Aorta (tissue), 5 donors: ENCODE measurements around the gene KCNJ5. TPM values are rescaled to one million over a fixed set of nuclear protein-coding genes. Genes with fewer than 3 reads are reported as not detected.

Experiments
- ATAC-seq: fragments of 200-7000 bp; cut with Tn5 transposase; one replicate; pipeline ENCODE4 v1.9.1; 2022; ENCODE audit warnings: moderate library complexity; ENCODE audit not compliant: low FRiP score
- DNase-seq, 2 donors: peaks; one replicate each; pipeline ENCODE4 v3.0.0-alpha.2; 2020
- H3K27ac ChIP-seq, 2 donors: one replicate each; pipeline ENCODE4 v1.5.1; 2013; ENCODE audit warnings: low read length in 2 of 2, mild to moderate bottlenecking in 2 of 2, moderate library complexity in 2 of 2, control low read depth in 1 of 2, inconsistent platforms in 1 of 2, low read depth in 1 of 2
- H3K27me3 ChIP-seq, 2 donors: one replicate each; pipeline ENCODE4 v1.6.1; 2013; ENCODE audit warnings: control low read depth in 1 of 2, low read length in 1 of 2, mild to moderate bottlenecking in 1 of 2, moderate library complexity in 1 of 2; ENCODE audit not compliant: insufficient read depth in 2 of 2, control insufficient read depth in 1 of 2
- H3K36me3 ChIP-seq, 2 donors: one replicate each; pipeline ENCODE4 v1.6.1; 2013; ENCODE audit warnings: control low read depth in 1 of 2, low read length in 1 of 2, mild to moderate bottlenecking in 1 of 2; ENCODE audit not compliant: insufficient read depth in 2 of 2, control insufficient read depth in 1 of 2
- H3K4me1 ChIP-seq, 2 donors: one replicate each; pipeline ENCODE4 v1.6.1; 2013; ENCODE audit warnings: low read length in 2 of 2, control low read depth in 1 of 2, mild to moderate bottlenecking in 1 of 2, moderate library complexity in 1 of 2; ENCODE audit not compliant: insufficient read depth in 2 of 2, control insufficient read depth in 1 of 2
- H3K4me3 ChIP-seq, 2 donors: one replicate each; pipeline ENCODE4 v1.5.1; 2013; ENCODE audit warnings: low read length in 2 of 2, control low read depth in 1 of 2, mild to moderate bottlenecking in 1 of 2
- H3K9me3 ChIP-seq: one replicate; pipeline ENCODE4 v1.6.1; 2013; ENCODE audit warnings: mild to moderate bottlenecking, low read length; ENCODE audit not compliant: control insufficient read depth
- WGBS, 2 donors: extraction: QIAGEN DNeasy Blood & Tissue Kit; methylation state at CpG; one replicate each; pipeline ENCODE4 v1.1.7; 2013; 5-methylcytosine and 5-hydroxymethylcytosine counted together
- intact Hi-C, 2 donors: fragments of 100-400 bp; cut with DNase I; formaldehyde crosslinking; loops; one replicate each; pipeline versions ENCODE4 v1.14.2 to v1.15.0; 2022
- long read RNA-seq, 2 donors: library from polyadenylated mRNA; unstranded; transcript quantifications; one replicate each; pipeline ENCODE4 v2.0.0, GENCODE V29; 2020 to 2021
- polyA plus RNA-seq, 2 donors: library from polyadenylated mRNA; stranded (reverse); fragments of 200-250 nt; gene quantifications; one replicate each; pipeline ENCODE4 v1.2.3, GENCODE V29; 2013
- total RNA-seq, 2 donors: library from RNA; stranded (reverse); fragmentation: NEBNext Ultra II Directional; extraction: Animal tissue kit (Norgen Biotek cat#: 25700); gene quantifications; one replicate each; pipeline ENCODE4 v1.2.1, GENCODE V29; 2021
- donor health status: healthy with polysubstance abuse.
- donor health status: Bipolar disorder and iron deficiency.
- donor health status: DM: no; HTN: no; CAD: no.
- donor health status: DM: no; HTN: no; CAD: no.
- donor health status: DM: yes; HTN: yes; CAD: no.

The KCNJ5 gene
- total RNA-seq (1 to 10 TPM; 2.0 to 3.5 TPM), polyA plus RNA-seq (1 to 10 TPM in 1 of 2 donors, under 1 TPM in 1; 0.31 to 1.6 TPM)
- long read RNA-seq, donor 1, full-length matches to known transcripts, result 3 of 4 reads
- long read RNA-seq, donor 1, partial matches to known transcripts, result 0 of 4 reads
- long read RNA-seq, donor 1, other reads (novel, unspliced or antisense), result 1 of 4 reads
- long read RNA-seq, donor 2, partial matches to known transcripts, result 1 of 2 reads
- long read RNA-seq, donor 2, other reads (novel, unspliced or antisense), result 1 of 2 reads

- peaks cover 0 to 4% of the 10 kb centered on the region in 2 donors for H3K4me1 ChIP-seq
- intact Hi-C loops, result no loop called here
- no peaks in the 10 kb centered on the region for H3K27me3 ChIP-seq
- ATAC-seq (peak; percentile 39), DNase-seq (peak in 1 of 2 donors; percentile 73)
- peak within 1 kb of the TSS; percentile 1 to 42 for H3K4me3 ChIP-seq
- H3K9me3 ChIP-seq, result no peaks in the 10 kb centered on the region
- no peaks in the 10 kb centered on the region for H3K36me3 ChIP-seq
- WGBS, 2 donors, result 0 to 1% methylated on average over 63 to 85 of the region's 85 CpGs
- H3K27ac ChIP-seq, result no peak within 1 kb of the TSS
Observed at GRCh38 chr11:128890543-128891368, at the start of gene KCNJ5. KCNJ5 (plus strand) TSS chr11:128891356; CDS start chr11:128911274, 19,918 bp downstream.

- Histone ChIP-seq H3K9me3 (no peaks in the 10 kb centered on the region), H3K4me1 (no peaks in the 10 kb centered on the region), H3K36me3 (no peaks in the 10 kb centered on the region), H3K4me3 (no peak overlapping the region), H3K27ac (no peak overlapping the region), H3K27me3 (no peaks in the 10 kb centered on the region)
- intact Hi-C loops, result no loop called here
- WGBS, 2 donors, result 95 to 98% methylated on average over 7 of the region's 7 CpGs
- ATAC-seq (no peak), DNase-seq (no peak)
Observed at GRCh38 chr11:128841461-128842072, 49.6 kb upstream of the KCNJ5 start.

- Histone ChIP-seq H3K4me1 (no peaks in the 10 kb centered on the region), H3K9me3 (no peaks in the 10 kb centered on the region), H3K36me3 (no peaks in the 10 kb centered on the region), H3K27ac (no peak overlapping the region), H3K4me3 (no peak overlapping the region), H3K27me3 (no peaks in the 10 kb centered on the region)
- intact Hi-C loops, result no loop called here
- WGBS, 2 donors, result 24 to 26% methylated on average over 2 of the region's 2 CpGs
- DNase-seq, result no peak
- no peak for ATAC-seq
Observed at GRCh38 chr11:128843198-128843785, 47.9 kb upstream of the KCNJ5 start.

GRCh38 chr11:128845334-128845780 lies 45.8 kb upstream of the KCNJ5 start:
- DNase-seq, result no peak
- H3K4me1 ChIP-seq, result no peaks in the 10 kb centered on the region
- ATAC-seq, result no peak
- H3K9me3 ChIP-seq, result no peaks in the 10 kb centered on the region
- intact Hi-C loops, result no loop called here
- H3K27ac ChIP-seq, result no peak overlapping the region
- H3K4me3 ChIP-seq, result no peak overlapping the region
- no peaks in the 10 kb centered on the region for H3K27me3 ChIP-seq
- no peaks in the 10 kb centered on the region for H3K36me3 ChIP-seq
- WGBS, 2 donors, result 78 to 82% methylated on average over 2 of the region's 2 CpGs

GRCh38 chr11:128846985-128847384 lies 44.2 kb upstream of the KCNJ5 start:
- Histone ChIP-seq H3K27me3 (no peaks in the 10 kb centered on the region), H3K9me3 (no peaks in the 10 kb centered on the region), H3K4me3 (no peak overlapping the region), H3K4me1 (no peaks in the 10 kb centered on the region), H3K36me3 (no peaks in the 10 kb centered on the region), H3K27ac (no peak overlapping the region)
- ATAC-seq (no peak), DNase-seq (no peak)
- 83 to 84% methylated on average over 4 of the region's 4 CpGs for WGBS, 2 donors
- intact Hi-C loops, result no loop called here

- Histone ChIP-seq H3K36me3 (no peaks in the 10 kb centered on the region), H3K4me3 (no peak overlapping the region), H3K27me3 (no peaks in the 10 kb centered on the region), H3K27ac (no peak overlapping the region), H3K4me1 (no peaks in the 10 kb centered on the region), H3K9me3 (no peaks in the 10 kb centered on the region)
- 33 to 40% methylated on average over 10 of the region's 10 CpGs for WGBS, 2 donors
- DNase-seq, result peak in 1 of 2 donors; percentile 70
- intact Hi-C loops, result no loop called here
- ATAC-seq, result no peak
Observed at GRCh38 chr11:128848815-128849455, 42.2 kb upstream of the KCNJ5 start.

- Histone ChIP-seq H3K27me3 (no peaks in the 10 kb centered on the region), H3K36me3 (no peaks in the 10 kb centered on the region), H3K9me3 (no peaks in the 10 kb centered on the region), H3K27ac (no peak overlapping the region), H3K4me1 (no peaks in the 10 kb centered on the region), H3K4me3 (no peak overlapping the region)
- WGBS, 2 donors, result 81 to 90% methylated on average over 13 of the region's 13 CpGs
- DNase-seq (no peak), ATAC-seq (no peak)
- intact Hi-C loops, result no loop called here
Observed at GRCh38 chr11:128852327-128853023, 38.7 kb upstream of the KCNJ5 start.

GRCh38 chr11:128853559-128853958 lies 37.6 kb upstream of the KCNJ5 start:
- intact Hi-C loops, result no loop called here
- no peak for DNase-seq
- H3K9me3 ChIP-seq, result no peaks in the 10 kb centered on the region

More at GRCh38 chr11:128853559-128853958, 37.6 kb upstream of the KCNJ5 start:
- WGBS, 2 donors, result 87 to 94% methylated on average over 6 of the region's 6 CpGs
- no peak overlapping the region for H3K4me3 ChIP-seq
- H3K36me3 ChIP-seq, result no peaks in the 10 kb centered on the region
- no peaks in the 10 kb centered on the region for H3K4me1 ChIP-seq
- ATAC-seq, result no peak
- H3K27ac ChIP-seq, result no peak overlapping the region
- H3K27me3 ChIP-seq, result no peaks in the 10 kb centered on the region
